Measurements from ENCODE around the gene DMBX1. TPM values are rescaled to one million over a fixed set of nuclear protein-coding genes. Genes with fewer than 3 reads are reported as not detected.
A peak's percentile ranks its signal among the peaks of the same experiment; 100 is the strongest.

The DMBX1 gene
- total RNA-seq, 1 donor from 2014 or later: not detected

DNA sequence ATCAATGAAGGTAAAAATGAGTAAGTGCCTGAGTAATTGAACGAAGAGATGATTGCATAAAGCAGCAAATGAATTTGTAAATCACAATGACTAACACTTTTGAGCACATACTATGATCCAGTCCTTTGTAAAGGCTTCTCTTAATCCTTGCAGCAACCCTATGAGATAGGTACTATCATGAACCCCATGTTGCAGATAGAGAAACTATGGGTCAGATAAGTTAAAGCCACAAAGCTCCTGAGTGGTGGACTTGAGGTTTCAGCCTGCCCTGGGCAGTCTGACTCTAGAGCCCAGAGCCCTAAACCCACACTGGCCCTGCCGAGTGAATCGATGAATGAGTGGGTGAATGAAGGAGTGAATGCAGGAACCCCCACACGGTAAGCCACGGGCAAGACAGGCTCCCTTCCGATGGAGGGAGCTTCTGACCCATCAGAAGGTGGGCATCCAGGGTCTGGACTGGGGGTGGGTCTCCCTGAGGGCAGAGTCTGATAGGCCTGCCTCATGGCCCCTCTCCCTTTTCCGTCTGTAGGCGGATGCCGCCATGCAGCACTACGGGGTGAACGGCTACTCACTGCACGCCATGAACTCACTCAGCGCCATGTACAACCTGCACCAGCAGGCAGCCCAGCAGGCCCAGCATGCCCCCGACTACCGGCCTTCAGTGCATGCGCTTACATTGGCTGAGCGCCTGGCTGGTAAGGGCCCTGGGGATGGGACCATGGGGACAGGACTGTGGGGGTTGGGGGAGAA is 17.0 kb downstream of the DMBX1 start:
- no peak for DNase-seq

DNA sequence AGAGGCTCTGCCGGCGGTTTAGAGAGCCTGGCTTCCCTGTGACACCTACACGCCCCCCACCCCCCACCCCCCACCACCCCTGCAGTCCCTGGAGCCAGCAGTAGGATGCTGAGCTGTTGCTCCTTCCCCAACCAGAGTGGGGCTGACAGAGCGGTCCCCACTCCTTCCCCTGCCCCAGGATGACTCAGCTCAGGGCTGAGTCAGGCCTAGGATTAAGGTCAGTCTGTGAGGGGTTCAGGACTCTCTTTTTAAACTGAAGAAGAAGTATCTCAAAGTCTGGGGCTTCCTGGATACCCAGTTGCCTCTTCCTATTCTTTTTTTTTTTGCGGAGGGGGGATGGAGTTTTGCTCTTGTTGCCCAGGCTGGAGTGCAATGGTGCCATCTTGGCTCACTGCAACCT is 19.1 kb downstream of the DMBX1 start:
- DNase-seq: no peak

DNA sequence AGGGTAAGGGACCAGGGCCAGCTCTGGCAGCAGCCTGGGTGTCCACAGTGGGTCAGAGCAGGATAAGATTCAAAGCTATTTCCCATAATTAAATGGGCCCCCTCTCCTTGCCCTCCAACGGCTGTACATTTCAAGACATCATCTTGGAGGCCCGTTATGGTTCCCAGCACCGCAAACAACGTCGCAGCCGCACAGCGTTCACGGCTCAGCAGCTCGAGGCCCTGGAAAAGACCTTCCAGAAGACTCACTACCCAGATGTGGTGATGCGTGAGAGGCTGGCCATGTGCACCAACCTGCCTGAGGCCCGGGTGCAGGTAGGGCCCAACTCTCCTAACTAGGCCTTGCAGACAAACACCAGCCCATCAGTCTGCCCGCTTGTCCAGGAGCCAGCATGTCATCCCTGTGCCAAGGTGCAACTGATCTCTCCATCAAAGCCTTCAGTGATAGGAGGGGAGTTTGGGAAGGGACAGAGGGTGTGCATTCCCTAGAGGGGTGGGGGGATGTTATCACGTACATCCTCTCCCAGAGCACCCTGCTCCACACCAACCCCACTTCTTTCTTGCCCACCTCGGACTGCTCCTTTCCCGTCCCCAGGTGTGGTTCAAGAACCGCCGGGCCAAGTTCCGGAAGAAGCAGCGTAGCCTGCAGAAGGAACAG is 20.8 kb downstream of the DMBX1 start:
- DNase-seq: no peak

DNA sequence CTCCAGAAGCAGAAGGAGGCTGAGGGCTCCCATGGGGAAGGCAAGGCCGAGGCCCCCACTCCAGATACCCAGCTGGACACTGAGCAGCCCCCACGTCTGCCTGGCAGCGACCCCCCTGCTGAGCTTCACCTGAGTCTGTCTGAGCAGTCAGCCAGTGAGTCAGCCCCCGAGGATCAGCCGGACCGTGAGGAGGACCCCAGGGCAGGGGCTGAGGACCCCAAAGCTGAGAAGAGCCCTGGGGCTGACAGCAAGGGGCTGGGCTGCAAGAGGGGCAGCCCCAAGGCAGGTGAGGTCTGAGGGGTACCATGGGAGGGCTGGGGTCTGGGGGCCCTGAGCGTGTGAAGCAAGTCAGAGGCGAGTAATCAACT is 21.3 kb downstream of the DMBX1 start:
- no peak for DNase-seq

DNA sequence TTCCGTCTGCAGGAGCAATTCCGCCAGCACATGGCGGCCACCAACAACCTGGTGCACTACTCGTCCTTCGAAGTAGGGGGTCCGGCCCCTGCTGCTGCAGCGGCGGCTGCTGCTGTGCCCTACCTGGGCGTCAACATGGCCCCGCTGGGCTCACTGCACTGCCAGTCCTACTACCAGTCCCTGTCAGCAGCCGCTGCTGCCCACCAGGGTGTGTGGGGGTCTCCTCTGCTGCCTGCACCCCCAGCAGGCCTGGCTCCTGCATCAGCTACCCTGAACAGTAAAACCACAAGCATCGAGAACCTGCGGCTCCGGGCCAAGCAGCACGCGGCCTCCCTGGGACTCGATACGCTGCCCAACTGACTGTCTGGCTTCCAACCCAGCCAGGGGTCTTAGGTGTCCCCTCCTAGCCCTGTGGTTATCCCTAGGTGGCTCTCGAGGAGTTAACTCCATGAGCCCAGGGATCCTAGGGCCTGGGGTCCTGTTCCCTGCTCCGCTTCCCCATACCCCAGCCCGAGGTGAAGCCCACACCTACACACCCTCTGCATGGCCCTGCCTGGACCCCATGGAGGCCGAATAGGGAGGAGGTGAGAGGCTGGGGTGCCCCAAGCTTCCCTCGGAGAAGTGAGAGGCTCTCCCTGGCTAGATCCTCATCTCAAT is 22.6 kb downstream of the DMBX1 start:
- DNase-seq: no peak

DNA sequence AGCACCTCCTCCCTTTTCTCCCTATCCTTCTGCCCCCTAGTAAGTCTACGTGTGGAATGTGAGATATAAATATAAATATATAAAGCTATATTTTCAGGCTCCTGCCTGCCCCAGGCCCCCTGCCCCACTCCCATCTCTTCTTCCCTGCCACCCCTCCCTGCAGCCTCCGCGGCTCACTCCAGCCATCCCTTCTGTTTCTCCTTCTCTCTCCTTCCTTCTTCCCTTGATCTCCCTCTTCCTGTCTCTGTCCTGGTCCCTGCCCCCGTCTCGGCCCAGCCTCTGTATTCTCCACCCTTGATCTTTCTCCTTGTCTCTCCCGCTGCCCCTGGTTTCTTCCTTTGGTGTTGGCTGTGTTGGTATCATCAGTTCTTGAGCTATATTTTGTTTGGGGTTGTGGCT is 23.2 kb downstream of the DMBX1 start:
- DNase-seq: no peak

DNA sequence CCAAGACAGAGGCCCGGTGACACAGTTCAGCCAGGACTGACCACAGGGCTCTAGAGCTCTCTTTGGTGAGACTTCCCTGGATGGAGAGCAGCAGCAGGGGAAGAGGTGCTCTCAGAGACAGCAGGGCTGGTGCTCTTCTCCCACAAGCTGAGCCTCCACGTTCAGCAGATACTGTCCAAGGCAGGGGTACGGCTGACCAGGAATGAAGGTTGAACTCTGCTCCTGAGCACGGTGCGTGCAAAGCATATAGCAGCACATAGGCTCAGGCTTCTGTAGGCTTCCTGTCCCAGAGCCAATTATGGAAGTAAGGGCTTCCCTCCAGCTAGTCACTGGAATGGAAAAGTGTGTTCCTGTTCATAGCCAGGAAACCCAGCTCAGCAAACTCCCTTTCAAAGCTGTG is 23.9 kb downstream of the DMBX1 start:
- DNase-seq: no peak

DNA sequence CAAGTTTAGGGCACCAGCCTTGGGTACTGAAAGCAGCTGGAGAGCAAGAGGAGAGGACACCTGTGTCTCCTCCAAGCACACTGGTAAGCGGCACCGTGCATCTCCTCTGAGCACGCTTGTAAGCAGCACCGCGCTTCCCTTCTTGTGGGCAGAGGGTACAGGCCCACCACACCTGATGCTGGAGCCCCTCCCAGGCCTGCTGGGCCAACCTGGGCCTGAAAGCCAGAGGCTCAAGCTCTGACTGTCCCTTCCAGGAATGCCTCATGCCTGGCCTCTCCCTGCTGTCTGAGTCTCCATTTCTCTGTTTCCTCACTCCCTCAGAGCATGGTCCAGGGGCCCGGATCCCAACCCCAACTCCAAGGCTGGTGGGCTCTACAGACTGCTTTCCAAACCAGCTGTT is 25.9 kb downstream of the DMBX1 start:
- no peak for DNase-seq

DNA sequence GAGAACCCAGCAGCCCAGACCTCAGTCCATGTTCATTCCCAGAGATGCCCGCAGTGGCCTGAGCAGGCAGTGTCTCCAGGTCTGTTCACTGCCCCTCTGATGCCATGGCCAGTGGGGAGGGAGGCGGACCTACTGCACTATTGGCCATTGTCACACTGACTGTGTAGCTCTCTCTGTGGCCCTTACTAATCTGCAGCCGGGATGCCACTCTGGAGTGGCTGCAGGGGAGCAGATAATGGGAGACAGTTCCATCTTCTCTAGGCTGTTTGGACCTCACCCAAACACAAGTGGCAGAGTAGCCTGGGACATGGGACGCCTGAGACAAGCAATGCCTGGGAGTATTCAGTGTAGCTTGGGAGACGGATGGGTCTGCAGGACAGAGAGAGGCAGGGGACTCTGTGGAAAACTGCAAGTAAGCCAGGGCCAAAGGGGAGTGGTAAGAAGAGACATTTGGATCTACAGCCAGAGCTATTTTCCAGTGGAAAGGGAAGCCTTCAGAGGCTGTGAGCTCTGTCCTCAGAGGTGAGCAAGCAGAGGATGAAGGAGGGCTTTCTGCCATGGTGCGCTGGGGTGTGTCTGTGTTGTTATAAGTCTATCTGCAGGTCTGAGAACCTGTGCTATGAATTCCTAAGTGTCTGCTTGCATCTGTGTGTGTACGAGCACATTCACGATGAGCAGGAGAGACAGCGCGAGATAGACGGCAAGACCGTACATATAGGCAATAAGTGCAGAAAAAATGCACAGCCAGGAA is 26.7 kb downstream of the DMBX1 start:
- no peak for DNase-seq

DNA sequence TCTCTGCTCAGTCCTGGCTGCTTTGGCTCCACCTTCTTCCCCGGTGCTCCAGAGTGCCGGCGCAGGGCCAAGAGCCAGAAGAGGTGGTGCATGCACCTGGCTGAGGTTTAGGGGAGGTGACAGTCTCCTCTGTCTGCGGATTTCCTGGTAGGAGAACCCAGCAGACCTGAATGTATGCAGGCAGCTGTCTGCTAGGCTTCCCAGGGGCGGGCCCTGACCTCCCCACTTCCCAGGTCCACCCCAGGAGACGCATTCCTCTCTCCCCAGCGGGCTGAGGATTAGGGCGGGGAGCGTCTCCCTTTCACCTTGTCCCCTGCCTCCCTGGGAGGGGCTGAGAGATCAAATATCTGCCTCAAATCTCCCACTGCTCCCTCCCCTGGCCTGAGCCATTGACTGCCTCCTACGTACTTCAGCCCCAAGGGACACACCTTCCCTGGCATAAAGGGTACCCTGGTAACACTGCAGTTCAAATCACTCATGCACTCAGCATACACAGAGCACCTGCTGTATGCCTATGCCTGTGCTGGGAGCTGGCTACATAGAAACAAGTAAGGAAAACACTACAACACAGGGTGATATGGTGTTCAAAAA is 27.5 kb downstream of the DMBX1 start:
- no peak for DNase-seq

DNA sequence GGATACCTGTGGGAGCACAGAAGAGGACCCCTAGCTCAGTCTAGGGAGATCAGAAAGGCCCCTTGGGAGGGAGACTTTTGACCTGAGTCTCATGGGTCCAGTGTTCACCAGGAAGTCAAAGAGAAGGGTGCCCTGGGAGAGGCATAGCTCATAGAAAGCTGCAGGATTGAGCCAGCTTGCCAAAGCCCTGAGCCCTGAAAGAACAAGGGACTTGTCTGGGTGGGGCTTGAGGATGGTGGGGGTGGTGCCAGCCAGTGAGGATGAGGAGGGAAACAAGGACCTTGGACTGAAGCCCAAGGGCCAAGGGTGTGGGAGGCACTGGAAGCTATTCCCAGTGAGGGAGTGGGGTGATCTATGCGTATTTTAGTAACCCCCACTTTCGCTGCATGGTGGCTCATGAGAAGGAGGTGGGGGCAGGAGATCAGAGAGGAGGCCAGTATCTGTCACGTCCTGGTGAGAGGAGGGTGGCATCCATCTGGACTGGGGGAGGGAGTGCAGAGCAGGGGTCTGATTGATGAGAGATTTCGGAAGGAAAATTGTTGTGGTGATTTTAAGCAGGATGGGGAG is 28.4 kb downstream of the DMBX1 start:
- no peak for DNase-seq

DNA sequence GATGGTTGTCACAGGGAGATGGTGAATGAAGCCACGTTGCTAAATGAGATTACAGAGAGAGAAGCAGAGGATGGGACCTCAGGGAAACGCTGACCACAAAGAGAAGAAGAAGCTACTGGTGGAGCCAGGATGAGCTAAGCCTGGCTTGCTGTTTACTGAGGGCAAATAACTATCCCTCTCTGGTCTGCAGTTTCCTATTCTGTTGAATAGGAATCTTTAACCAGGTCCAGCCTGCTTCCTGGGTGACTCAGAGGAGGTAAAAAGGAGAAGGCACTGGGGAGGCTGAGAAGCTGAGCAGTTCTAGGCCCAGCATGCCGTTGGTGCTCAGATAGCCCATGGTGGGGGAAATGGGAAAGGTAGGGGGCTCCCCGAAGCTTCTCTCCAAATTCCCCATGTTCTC is 29.6 kb downstream of the DMBX1 start:
- no peak for DNase-seq

DNA sequence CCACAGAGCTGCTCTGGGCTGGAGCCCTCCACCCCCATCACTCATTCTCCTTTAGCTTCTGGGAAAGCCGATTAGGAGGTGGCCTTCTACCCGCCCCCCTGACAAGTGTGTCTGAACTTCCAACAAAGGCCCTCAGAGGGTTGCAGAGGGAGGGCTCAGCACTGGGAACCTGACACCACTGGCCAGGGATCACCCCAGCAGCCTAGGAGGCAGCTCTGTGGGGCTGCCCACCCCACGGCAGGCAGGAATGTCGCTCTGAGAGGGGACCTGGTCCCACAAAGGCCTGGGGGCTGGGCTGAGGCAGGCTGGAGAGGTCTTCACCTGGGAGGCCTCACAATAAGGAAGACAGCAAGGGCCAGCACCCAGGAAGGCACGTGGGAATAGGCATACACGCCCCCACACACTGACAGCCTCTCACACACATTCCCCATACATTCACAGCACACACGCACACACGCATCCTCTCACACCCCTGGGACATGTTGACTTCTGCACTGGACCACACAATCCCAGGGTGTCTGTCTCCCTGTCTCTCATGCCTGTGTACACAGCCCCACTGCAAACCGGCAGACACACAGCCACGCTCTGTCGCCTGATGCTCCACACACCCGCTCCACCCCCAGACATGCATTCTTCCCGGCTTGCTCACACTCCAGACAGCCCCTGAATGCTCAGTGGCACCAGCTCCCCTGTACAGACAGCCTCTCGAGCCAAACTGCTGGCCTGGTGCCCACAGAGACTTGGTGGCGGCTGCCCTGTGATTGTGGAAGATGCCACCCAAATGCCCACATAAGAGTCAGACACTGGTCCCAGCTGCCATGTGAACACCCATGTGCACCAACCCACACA is 30.7 kb downstream of the DMBX1 start:
- no peak for DNase-seq

DNA sequence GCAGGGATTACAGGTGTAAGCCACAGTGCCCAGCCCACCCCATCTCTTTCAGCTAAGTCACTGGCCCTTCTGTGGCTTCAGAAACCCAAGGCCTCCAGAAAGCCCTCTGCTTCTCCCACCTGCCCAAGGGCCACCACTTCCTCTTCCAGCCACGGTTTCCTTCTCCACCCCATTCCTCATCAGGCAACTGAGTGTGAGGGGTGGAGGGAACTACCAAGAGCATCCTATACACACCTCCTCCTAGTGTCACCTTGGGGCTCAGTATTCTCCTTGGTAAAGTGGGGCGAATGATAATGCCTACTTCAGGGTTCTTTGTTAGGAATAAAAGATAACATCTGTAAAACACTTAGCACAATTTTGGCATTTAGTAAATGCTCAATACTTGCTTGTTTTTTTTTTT is 31.8 kb downstream of the DMBX1 start:
- DNase-seq: no peak

DNA sequence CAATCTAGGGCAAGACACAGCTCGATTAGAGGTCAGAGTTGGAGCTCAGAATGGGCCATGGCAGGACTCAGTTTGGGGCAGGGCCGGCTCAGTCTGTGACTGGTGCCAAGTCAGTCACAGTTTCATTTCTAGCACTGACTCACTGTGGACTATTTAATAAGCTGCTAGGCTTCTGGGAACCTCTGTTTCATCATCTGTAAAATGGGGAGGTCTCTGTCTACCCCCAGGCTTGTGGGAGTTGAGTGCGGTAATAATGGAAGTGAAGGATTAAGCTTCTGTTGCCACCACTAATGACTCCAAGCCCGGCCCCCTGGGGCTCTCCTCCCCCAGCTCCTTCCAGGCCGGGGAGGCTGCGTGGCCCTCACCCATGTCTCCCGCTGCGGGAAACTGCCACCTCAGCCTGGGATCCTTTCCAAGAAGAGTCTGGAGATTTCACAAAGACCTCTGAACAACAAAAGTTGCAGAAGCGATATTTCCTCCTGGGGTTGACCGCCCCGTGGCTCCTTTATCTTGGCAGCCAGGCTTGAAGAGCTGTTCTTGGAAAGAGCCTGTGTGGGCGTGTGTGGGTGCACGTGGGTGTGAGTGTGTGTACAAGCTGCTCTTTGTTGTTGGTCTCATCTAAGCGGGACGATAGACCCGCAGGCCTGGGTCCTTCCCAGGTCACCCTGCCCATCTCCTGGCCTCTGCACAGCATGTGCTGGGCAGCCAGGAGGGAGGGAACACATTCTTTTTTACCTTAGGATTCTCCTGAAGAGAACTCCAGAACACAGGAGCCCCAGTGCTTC is 32.7 kb downstream of the DMBX1 start:
- peak; percentile 21 for DNase-seq

DNA sequence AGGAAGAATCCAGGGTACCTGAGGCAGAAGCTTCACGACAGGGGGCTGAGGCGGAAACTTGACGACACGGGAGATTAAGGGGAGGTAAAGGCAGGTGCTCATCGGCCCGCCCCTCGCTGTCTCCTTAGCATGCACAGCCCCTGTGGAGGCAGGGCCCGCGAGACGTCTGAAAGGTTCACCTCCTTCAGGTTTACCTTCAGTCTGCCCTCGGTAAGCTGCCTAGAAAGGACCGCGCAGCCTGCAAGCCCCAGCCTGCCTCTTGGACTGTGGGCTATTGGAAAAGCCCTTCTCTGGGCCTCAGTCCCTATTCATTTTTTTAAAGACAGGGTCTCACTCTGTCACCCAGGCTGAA is 33.3 kb downstream of the DMBX1 start:
- DNase-seq: no peak

DNA sequence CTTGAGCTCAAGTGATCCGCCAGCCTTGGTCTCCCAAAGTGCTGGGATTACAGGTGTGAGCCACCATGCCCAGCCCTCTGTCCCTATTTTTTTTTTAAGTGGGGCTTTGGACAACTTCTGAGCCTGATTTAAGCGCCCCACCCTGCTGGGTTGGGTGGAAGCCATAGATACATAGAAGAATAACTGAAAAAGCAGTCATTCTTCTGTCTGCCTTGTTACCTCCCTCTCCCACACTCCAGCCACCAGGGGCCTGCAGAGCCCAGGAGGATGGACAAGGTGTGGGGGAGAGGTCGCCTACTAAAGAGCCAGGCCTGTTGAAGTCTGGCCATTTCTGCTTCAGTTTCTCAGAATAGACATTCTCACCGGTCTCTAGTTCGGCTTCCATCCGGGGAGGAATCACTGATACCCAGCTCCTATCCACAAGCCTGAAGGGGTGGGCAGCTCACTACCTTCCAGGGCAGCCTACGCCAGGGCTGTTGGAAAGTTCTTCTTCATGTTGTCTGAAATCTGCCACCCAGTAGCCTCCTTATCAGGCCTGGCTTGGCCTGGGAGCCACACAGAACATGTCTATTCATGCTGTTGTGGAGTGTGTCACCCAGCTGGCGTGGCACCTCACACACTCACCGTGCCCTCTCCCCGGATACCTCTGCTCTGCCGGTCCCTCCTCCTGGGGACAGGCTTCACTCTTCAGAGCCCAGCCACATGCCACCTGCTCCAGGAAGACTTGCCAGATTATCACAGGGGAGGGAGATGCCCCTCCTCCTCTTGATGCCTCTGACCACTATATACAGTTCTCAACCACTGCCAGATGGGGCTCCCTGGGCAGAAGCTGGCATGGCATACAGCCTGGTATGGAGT is 34.1 kb downstream of the DMBX1 start:
- DNase-seq: no peak

DNA sequence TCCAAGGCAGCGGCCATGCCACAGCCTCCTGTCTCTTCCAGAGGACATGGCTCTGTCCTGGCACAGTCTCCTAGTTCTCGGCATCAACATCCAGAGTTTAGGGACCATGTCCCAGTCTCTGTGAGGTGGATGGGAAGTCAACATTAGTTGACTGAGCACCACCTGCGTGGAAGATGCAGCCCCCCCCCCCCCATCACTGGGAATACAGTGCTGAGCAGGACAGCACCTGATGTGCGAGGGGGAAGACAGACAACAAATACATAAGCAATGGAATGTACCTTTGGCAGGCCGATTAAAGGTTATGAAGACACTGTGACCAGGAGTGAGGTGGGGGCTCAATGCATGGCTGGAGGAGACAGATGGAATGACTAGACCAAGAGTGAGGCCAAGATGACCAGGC is 35.2 kb downstream of the DMBX1 start:
- no peak for DNase-seq

DNA sequence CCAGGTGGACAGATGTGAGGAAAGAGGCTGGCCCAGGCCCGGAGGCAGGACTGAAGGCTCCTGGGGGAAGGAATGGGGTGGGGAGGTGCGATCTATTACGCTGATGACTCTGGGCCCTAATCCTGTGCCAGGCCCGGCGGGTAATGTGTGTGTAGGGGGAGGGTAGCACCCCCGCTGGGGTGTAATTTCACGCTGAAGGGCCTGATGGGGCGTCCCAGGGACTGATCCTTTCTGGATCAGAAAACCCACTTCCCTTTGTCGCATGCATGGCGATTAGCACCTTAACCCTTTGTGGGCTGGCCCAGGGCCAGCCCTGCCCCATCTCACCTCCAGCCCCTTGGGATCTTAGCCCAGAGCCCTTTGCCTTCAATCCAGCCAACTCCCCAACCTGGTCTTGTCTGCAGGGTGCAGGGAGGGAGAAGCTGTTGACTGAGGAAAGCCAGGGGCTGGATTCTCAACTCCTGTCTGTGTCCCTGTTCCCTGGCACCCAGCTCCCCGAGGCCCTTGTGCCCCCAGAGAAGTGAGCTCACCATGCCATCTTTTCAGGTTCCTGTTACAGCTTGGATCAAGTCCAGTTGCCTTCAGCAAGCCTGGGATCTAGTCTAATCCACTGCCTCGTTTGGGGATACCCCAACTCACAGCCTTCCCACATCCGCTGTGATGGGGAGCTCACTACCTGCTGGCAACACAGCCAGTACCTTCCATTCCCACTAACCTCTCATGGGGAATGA is 35.8 kb downstream of the DMBX1 start:
- no peak for DNase-seq
